ENCODE measurements around the gene HS6ST3. TPM values are rescaled to one million over a fixed set of nuclear protein-coding genes. Genes with fewer than 3 reads are reported as not detected.

Gene HS6ST3
- total and polyA plus RNA-seq, 7 donors: under 0.01 to 0.71 (median 0.33) TPM; not detected in 2

DNA sequence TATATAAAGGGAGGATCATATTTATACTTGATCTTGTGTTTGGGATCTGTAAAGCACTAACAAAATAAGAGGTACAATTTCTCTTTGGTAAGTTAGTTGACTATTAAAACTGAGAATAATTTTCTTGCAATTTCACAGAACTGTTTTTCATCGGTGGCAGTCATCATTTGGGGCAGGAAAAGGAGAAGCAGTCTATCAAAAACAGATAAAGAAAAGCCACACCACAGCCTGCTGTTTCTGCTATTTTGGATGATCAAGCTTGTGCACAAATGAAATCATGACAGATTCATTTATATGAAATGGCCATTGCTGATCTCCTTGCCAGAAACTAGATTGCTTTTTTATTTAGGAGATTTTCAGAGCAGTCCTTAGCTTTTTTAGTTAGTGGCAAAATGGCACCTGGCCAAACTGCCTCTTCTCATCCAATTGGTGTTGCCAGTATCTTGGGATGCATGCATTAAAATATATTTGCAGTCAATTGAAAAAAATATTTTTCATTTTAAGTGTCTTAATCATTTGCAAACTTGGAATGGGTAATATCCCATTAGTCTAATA is 326.0 kb downstream of the HS6ST3 start:
- intact Hi-C loops (cut with DNase I): no loop called here
- no peak overlapping the region for H3K27ac ChIP-seq
- 28 to 69% methylated on average over 1 of the region's 1 CpG for WGBS, 2 donors
- no peaks in the 10 kb centered on the region for H3K9me3 ChIP-seq
- H3K4me1 ChIP-seq: no peaks in the 10 kb centered on the region
- no peak for TF ChIP-seq EP300 (IDR thresholded peaks at IDR 0.05)
- TF ChIP-seq, protein P1, sequence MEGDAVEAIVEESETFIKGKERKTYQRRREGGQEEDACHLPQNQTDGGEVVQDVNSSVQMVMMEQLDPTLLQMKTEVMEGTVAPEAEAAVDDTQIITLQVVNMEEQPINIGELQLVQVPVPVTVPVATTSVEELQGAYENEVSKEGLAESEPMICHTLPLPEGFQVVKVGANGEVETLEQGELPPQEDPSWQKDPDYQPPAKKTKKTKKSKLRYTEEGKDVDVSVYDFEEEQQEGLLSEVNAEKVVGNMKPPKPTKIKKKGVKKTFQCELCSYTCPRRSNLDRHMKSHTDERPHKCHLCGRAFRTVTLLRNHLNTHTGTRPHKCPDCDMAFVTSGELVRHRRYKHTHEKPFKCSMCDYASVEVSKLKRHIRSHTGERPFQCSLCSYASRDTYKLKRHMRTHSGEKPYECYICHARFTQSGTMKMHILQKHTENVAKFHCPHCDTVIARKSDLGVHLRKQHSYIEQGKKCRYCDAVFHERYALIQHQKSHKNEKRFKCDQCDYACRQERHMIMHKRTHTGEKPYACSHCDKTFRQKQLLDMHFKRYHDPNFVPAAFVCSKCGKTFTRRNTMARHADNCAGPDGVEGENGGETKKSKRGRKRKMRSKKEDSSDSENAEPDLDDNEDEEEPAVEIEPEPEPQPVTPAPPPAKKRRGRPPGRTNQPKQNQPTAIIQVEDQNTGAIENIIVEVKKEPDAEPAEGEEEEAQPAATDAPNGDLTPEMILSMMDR (IDR thresholded peaks at IDR 0.05): no peak
- TF ChIP-seq POLR2AphosphoS5 (IDR thresholded peaks at IDR 0.05): no peak
- no peak for TF ChIP-seq POLR2A (IDR thresholded peaks at IDR 0.05)
- no peak overlapping the region for H3K4me3 ChIP-seq
- H3K36me3 ChIP-seq: no peaks in the 10 kb centered on the region
- no peaks in the 10 kb centered on the region for H3K27me3 ChIP-seq
- DNase-seq: no peak

DNA sequence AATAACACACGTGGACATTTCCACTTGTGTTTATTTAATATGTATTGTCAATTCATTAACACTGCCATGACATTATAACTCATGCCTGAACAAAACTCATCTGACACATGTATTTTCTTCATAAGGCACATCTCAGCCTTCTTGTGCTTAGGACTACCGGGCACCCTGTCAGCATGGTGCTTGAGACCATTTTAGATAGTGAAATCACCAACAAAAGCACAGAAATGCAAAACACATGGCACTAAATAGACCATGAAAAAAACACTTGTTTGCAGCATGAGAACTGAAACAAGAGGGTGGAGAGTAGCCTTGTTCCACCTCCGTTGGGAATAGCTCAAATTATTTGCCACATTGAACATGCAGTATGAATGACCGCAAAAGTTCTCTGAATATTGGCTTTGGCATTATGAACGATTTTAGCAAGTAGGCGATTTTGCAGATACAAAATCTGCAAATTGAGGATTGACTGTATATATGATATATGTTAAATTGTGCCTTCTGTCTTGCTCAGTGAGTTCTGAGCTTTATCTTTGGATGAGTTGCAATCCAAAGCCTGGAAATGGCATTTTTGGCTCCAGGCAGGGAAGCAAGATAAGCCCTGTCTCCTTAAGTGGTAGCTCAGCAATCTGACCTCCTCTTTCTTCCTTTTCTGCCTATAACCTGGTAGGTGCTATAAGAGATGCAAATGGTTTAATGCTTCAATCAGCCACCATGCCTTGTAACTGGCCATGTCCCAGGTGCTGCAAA is 328.2 kb downstream of the HS6ST3 start:
- Histone ChIP-seq H3K9me3 (no peaks in the 10 kb centered on the region), H3K36me3 (no peaks in the 10 kb centered on the region), H3K4me3 (no peak overlapping the region), H3K27ac (no peak overlapping the region), H3K27me3 (no peaks in the 10 kb centered on the region), H3K4me1 (no peaks in the 10 kb centered on the region)
- WGBS, 2 donors: 79 to 81% methylated on average over 6 of the region's 6 CpGs
- TF ChIP-seq, protein P1 (IDR thresholded peaks at IDR 0.05): no peak
- TF ChIP-seq POLR2AphosphoS5 (IDR thresholded peaks at IDR 0.05) (no peak), EP300 (IDR thresholded peaks at IDR 0.05) (no peak), POLR2A (IDR thresholded peaks at IDR 0.05) (no peak)
- no peak for DNase-seq
- intact Hi-C loops (cut with DNase I): no loop called here

DNA sequence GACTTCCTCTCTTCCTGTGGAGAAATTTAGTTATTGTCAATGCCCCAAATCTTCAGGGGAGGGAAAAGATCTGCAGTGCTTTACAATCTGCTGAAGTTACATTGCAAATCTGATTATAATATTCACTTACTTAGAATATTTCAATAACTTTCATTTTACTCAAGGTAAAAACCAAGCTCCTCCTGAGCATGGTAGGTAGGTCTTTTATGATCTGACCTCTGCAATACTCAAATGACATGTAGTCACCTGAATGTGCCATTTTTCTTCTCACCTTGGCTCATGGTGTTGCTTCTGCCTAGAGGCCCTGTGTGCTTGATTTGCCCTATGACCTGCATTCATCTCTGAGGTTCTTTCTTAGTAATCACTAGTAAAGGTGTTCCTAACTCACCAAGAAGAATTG is 331.4 kb downstream of the HS6ST3 start:
- no peak overlapping the region for H3K4me3 ChIP-seq
- no peaks in the 10 kb centered on the region for H3K27me3 ChIP-seq
- no peak for TF ChIP-seq POLR2AphosphoS5 (IDR thresholded peaks at IDR 0.05)
- TF ChIP-seq, protein P1 (IDR thresholded peaks at IDR 0.05): no peak
- no peak for TF ChIP-seq EP300 (IDR thresholded peaks at IDR 0.05)
- no peak for TF ChIP-seq POLR2A (IDR thresholded peaks at IDR 0.05)
- no peaks in the 10 kb centered on the region for H3K36me3 ChIP-seq
- intact Hi-C loops (cut with DNase I): no loop called here
- no peak overlapping the region for H3K27ac ChIP-seq
- H3K4me1 ChIP-seq: no peaks in the 10 kb centered on the region
- no peak for DNase-seq
- no peaks in the 10 kb centered on the region for H3K9me3 ChIP-seq

DNA sequence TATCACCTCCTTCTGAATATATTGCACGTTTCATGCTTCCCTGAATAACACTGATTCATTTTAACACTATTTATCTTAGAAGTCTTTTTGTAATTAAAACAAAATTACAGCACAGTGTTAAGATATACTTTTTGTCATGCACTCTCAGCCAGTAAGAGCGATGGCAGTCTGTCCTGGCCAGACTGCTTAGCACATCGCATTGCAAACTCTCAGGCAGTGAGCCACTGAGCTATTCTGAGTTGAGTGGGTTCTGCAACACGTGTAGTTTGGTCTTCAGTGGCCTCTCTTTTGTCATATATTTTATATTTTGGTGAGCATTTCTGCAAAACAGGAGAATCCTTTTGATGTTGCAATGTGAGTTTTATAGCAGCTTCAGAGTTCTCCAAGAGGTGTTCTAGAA is 332.1 kb downstream of the HS6ST3 start:
- Histone ChIP-seq H3K4me3 (no peak overlapping the region), H3K27ac (no peak overlapping the region), H3K9me3 (no peaks in the 10 kb centered on the region), H3K4me1 (no peaks in the 10 kb centered on the region), H3K27me3 (no peaks in the 10 kb centered on the region), H3K36me3 (no peaks in the 10 kb centered on the region)
- no peak for TF ChIP-seq POLR2A (IDR thresholded peaks at IDR 0.05)
- TF ChIP-seq, protein P1 (IDR thresholded peaks at IDR 0.05): no peak
- TF ChIP-seq EP300 (IDR thresholded peaks at IDR 0.05): no peak
- TF ChIP-seq POLR2AphosphoS5 (IDR thresholded peaks at IDR 0.05): no peak
- DNase-seq: no peak
- 67 to 70% methylated on average over 4 of the region's 4 CpGs for WGBS, 2 donors
- intact Hi-C loops (cut with DNase I): no loop called here

Measured in sigmoid colon (tissue), 7 donors.